GM21786 (cell line): ENCODE measurements around the gene SLC2A5.
"Not testable (repeated sequence)": the region's sequence is repeated elsewhere in the genome, so short reads cannot be mapped to it uniquely, and the experiment has no call there.

ENCODE experiments used
- ATAC-seq: cut with Tn5 transposase; IDR thresholded peaks from one replicate; pipeline ENCODE4 v1.9.1; 2021; ENCODE audit not compliant: unreplicated experiment

Gene SLC2A5

DNA sequence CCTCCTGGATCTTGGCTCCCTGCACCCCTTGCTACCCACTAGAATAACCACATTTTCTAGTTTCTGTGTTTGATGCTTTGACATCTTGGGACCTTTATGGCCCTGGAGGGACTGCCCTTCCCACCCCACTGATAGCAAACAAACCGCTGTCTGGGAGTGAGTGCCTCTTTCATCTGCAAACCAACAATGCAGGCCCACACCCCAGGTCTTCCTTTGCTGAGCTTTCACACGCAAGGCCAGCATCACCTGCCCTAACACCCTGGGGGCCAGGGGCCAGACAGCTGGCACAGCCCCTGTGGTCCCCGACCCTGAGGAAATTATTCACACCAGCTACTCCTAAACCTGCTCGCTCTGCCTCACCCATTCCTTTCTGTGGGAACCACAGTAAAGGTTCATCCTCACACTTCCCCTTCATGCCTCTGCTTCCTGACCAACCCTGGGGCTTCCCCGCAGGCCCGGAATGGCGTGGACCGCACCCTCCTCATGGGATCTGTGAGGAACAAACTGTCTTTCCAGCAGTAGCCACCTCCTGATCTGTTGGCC is 58.6 kb downstream of the SLC2A5 start:
- ATAC-seq = peak; percentile 42

DNA sequence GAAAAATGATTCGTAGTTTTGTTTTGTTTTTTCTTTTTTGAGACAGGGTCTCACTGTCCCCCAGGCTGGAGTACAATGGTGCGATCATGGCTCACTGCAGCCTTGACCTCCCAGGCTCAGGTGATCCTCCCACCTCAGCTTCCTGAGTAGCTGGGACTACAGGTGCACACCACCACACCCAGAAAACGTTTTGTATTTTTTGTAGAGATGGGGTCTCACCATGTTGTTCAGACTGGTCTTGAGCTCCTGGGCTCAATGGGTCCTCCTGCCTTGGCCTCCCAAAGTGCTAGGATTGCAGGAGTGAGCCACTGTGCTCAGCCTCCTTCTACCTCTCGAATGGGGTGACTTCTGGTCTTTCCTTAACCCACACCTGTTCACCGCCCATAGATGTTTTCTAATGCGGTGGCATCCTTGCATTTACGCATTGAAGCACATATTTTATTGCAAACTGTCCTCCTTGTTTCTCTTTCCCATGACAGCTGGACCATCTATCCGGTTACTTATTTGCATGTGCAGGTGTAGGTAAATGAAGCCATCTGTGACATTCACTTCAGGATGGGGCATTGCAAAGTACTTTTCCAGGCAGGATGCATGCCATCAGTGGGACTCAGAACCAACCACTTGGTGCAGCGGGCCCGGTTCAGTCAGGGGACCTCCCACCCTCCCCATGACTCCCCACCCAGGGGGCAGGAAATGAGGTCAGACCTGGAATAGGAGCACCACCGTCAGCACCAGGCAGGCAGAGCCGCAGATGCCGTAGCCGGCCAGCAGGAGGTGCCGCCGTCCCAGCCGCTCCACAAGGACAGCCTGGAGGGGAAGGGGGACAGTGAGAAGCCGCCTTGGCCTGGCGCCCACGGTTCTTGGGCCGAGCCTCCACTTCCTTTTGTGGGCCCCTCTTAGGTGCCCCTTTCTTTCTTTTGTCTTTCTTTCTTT is 59.7 kb downstream of the SLC2A5 start:
- ATAC-seq = no peak

DNA sequence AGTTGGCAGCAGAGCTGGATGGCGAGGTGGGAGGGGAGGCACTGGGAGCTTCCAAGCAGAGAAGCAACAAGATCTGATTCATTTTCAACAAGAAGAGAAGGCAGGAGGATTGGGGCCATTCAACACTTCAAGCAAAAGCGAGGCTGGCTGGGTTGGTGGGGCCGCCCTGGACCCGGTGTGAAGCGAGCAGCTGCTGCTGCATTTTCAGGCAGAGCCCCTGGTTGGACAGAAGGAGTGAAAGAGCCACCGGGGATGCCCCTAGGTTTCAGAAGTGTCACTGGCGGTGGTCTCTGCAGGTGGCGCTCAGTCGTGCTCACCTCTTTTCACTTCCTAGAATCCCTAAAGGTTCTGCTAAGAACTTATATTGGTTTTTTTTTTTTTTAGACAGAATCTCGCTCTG is 61.2 kb downstream of the SLC2A5 start:
- no peak for ATAC-seq

DNA sequence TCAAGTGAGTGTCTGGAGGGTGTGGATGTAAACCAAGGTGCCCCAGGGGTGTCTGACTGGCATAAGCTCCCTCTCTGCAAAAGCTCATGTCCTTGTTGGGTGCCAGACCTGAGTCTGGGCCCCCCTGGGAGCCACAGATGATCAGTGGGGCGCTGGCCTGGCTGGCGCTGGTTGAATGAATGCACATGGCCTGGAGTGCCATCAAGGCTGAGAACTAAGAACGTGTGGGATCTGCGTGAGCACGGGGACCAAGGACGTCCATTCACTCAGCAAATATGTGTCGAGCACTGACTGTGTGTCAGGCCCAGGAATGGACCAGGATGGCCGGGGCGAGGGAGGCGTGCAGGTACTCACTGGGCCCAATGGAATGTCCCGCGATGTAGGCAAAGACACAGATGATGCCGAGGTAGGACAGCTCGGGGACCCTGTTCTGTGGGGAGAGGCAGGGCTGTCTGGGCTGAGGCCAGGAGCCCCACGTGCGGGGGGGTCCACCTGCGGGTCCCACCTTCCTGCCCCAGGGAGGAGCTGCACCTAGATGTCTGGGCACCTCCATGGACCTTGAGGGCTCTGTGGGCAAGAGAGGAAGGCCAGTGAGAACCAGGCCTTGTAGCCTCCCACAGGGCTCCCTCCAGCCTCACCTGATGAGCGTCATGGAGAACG is 62.3 kb downstream of the SLC2A5 start:
- no peak for ATAC-seq

DNA sequence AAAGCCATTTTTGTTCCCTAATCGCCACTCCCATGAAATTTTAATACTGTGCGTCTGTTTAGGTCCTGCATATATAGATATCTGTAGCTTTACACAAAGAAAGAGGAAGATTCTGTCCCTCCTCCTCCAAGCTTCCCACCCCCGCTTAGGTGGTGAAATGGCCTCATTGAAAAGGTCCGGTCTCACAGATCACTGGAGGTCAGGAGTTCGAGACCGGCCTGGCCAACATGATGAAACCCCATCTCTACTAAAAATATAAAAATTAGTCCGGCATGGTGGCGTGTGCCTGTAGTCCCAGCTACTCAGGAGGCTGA is 64.1 kb downstream of the SLC2A5 start:
- ATAC-seq = no peak

DNA sequence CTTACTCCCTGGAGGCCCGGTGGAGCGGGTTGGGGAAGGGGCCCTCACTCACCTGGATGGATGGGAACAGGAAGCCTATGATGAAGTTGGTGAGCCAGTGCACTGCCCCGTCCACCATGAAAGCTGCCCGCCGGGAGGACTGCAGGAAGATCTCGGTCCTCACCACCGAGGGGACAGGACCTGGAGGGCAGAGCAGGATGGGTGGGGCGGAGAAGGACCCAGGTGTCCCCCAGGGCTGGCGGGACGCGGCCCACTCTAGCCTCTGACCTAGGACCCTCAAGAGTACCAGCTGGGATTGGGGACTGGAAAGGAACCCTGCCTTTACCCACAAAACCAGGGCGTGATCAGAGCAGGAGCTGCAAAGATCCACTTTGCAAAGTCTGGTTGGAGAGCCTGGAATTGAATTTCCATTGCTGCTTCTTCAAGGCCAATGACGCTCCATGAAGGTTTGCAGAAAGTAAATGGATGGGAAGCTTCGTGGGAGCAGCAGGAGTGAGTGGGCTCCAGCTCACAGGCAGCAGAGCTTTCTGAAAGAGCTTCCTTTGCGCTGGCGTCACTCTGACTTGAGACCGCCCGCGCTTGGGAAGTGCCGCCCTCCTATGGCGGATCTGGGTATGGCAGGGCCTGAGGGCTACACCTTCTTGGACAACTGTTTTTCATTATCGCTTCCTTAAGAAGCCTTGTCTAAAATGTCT is 64.6 kb downstream of the SLC2A5 start:
- ATAC-seq = no peak

DNA sequence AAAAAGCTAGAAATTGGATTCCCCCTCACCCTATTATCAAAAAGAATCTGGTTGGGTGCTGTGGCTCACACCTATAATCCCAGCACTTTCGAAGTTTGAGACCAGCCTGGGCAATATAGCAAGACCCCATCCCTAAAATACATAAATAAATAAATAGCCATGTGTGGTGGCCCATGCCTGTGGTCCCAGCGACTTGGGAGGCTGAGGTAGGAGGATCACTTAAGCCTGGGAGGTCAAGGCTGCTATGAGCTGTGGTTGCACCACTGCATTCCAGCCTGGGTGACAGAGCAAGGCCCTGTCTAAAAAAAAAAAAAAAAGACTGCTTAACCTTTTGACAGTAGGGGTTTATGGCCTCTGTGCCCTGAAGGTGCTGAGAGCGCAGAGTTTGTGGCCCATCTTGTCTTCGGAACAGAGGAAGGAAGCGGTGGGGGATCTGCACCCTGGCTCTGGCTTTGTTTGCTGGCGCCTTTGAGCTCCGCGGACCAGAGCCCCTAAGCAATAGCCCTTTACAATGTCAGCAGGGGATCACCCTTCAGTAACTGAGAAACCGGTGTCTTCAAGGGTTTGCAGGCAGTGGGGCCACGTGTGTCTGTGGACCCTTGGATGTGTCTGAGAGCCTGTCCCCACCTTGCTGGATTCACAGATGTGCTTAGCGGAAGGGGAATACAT is 65.3 kb downstream of the SLC2A5 start:
- no peak for ATAC-seq

DNA sequence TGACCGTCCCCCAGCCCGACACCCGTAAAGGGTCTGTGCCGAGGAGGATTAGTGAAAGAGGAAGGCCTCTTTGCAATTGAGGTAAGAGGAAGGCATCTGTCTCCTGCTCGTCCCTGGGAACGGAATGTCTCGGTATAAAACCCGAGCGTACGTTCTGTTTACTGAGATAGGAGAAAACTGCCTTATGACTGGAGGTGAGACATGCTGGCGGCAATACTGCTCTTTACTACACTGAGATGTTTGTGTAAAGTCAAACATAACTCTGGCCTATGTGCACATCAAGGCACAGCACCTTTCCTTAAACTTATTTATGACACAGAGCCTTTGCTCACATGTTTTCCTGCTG is 67.2 kb downstream of the SLC2A5 start:
- not testable (repeated sequence) for ATAC-seq

DNA sequence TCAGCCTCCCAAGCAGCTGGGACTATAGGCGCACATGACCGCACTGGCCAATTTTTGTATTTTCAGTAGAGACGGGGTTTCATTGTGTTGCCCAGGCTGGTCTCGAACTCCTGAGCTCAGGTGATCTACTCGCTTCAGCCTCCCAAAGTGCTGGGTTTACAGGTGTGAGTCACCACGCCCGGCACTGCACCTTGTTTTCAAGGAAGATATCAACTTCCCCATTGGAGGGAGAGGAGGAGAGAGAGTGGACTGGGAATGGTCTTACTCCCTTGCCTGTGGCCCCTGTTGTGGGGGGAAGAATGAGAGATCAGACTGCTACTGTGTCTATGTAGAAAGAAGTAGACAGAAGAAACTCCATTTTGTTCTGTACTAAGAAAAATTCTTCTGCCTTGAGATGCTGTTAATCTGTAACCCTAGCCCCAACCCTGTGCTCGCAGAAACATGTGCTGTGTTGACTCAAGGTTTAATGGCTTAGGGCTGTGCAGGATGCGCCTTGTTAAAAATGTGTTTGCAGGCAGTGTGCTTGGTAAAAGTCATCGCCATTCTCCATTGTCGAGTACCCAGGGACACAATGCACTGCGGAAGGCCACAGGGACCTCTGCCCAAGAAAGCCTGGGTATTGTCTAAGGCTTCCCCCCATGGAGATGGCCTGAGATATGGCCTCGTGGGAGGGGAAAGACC is 67.8 kb downstream of the SLC2A5 start:
- not testable (repeated sequence) for ATAC-seq

DNA sequence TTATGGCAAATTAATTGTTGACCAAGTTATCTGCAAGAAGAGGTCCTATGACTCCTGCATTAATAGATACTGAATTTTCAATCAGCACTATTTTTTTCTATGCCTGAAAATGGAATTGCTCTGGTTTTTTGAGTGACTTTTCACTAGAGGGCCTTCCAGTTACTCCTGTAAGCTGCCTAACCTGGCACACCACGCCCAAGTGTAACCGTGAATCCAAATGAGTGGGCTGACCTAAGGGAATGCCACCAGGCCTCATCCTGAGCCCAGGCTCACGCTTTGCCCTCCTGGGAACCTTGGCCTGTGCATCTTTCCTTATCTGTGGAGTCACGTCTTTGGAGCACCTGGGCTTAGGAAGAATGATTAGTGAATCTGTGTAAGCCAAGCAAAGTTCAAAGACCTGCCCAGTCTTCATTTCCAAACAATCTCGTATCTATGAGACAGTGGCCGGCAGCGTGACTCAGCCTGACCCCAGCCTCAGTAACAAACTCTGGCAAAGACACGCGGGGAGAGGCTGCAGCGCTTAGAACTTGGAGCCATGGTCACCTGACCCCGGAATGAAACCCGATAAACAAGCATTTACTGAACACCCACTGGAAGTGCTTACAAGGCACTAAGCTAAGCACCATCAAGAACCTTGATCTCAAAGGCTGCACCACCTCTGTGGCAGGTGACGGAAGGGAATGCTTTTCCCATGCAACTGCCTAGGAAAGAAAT is 75.3 kb downstream of the SLC2A5 start:
- not testable (repeated sequence) for ATAC-seq

DNA sequence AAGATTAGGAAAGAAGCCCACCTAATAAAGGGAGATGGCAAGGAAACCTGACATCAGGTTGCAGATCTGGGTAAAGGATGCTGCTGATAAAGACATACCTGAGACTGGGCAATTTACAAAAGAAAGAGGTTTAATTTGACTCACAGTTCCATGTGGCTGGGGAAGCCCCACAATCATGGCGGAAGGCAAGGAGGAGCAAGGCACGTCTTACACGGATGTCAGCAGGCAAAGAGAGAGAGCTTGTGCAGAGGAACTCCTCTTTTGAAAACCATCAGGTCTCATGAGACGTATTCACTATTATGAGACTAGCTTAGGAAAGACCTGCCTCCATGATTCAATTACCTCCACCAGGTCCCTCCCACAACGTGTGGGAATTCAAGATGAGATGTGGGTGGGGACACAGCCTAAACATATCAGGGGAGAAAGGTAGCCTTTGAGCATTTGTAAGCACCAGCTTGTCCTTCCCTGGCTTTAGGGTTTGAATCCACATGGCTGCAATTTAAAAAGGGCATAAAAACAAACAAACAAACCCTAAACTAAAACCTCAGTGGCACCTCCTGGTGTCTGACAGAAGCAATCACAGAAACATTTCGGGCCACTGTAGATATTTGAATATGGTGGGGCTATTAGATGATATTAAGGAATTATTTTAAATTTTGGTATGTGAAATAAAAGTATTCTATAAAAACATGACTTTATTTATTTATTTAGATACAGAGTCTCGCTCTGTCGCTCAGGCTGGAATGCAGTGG is 76.3 kb downstream of the SLC2A5 start:
- no peak for ATAC-seq

DNA sequence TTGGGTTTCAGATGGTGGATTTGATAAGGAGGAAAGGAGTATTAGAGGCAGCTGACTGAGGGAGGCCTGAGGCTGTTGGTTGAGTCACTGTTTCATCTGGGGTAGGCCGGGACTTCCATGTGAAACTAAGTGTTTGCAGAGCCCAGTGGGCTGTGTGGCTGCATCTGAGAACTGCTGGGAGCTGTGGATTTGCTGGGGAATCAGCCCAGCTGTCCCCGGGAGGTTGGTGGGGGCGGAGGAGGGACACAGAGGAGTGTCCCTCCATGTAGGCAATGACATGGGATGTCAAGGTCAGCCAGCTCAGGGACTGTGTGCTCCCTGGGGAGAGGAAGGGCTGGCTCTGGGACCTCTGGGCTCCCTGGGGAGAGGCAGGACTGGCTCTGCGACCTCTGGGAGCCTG is 79.6 kb downstream of the SLC2A5 start:
- no peak for ATAC-seq

DNA sequence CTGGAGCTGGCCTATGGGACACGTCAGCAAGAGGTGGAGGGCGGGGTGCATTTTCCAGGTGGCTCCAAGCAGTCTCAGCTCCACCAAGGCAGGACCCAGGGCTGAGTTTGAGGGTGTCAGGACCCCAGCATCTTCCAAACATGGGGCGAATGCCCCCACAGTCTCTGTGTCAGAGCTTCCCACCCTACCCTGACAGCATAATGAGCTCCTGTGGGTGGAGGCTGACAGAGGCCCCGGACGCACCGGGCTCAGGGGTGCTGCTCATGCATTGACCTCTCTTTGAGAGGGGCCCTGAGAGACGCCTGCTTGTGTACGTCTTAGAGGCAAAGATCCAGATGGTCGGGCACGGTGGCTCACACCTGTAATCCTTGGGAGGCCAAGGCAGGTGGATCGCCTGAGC is 80.4 kb downstream of the SLC2A5 start:
- ATAC-seq = no peak

DNA sequence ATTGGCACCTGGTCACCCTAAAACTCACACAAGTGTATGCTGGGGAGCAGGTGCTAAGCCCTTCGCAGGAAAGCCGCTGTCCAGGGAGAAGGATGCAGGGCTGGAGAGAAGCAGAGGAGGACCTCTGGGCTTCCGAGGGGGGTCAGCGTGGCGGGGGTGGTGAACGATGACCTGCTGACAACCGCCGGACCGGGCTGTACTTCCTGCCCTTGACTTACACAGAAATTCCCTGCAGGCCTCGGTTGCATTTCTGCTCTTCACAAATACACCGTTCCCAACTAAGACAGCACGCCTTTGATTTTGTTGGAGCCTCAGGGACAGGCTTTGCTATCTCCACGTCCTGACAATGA is 80.8 kb downstream of the SLC2A5 start:
- ATAC-seq = no peak

DNA sequence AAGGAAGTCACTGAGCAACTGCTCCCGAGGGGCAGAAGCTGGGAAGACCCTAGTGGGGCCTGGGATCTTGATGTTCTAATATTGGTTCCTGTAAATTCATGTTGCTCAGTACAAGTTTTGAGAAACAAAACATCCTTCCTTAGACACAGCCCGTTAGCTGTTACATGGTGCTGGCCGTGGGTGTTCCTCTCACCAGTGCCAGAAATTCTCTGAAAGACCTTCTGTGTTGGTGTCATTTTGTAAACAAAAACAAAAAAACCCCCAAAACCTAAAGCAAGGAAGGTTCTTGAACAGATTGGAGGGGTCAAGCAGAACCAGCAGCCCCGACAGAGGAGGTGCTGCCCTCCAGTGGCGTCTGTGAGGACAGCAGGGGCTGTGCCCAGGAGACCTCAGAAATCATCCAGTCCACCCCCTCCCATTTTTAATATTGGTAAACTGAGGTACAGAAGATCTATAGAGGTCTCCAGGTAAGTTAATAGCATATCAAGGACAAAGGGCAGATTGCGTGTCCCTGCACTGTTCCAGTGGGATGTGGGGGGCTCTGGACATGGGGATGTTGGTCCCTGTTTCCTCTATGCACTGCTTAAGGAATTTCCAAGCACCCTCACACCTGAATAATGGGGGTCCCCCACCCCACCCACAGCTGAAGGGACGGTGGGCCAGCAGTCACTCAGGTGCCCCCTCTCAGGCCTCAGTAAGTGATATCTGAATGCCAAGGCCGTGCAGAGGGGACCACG is 81.4 kb downstream of the SLC2A5 start:
- no peak for ATAC-seq

DNA sequence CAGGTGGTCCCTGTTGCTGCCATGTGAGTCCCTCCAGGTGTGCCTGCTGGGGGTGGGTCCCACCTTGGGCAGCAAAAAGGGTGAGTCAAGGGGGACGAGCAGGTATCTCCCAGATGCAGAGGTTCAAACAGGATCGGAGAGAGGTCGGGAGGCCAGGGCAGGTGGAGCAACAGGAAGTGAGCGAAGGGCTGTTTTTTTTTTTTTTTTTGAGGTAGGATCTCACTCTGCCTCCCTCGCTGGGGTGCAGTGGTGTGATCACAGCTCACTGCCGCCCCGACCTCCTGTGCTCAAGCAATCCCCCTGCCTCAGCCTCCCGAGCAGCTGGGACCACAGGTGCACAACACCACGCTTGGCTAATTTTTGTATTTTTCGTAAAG is 82.6 kb downstream of the SLC2A5 start:
- no peak for ATAC-seq

DNA sequence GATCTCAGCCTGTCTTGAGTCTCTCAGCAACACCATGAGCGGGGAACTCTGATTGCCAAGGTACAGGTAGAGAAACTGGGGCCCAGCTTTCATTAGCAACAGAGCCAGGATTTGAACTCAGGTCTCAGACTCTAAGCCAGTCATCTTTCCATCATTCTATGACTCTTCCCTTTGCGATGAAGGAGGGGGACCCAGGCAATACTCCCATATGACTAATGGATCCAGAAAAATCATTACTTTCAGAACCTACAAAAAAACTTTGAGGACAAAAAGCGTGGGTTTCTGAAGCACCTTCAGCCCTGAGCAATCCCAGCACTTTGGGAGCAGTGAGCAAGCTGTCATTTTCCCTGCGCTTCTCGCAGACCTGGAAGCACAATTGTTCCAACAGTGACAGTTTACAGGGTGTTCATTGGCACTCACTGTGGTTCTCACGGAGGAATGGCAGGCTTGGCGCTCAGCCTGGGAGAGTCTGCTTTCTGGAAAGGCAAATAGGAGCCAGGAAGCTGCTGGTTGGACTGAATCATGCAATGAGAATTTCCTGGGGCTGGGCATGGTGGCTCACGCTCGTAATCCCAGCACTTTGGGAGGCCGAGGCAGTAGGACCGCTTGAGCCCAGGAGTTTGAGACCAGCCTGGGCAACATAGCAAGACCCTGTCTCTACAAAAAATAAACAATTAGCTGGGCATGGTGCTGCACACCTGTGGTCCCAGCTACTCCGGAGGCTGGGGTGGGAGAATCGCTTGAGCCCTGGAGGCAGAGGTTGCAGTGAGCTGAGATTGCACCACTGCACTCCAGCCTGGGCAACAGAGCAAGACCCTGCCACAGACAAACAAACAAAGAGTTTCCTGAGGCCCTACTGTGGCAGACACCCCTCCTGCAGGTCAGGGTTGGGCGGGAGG is 83.3 kb downstream of the SLC2A5 start:
- no peak for ATAC-seq
